Stimulated activated CD4-positive, alpha-beta T cell treated with anti-CD3 and anti-CD28 coated beads, Interleukin-1b, Interleukin-23, amount 100 ng/mL, for 24 hours (primary cell): ENCODE measurements around the gene PMS2.
"Not testable (repeated sequence)": the region's sequence is repeated elsewhere in the genome, so short reads cannot be mapped to it uniquely, and the experiment has no call there.

ENCODE experiments used
- DNase-seq, 4 experiments: peaks; one replicate each; pipeline ENCODE4 v3.0.0-alpha.2; 2020; ENCODE audit warnings: low read depth in 4 of 4, low spot score in 1 of 4

The PMS2 gene

DNA sequence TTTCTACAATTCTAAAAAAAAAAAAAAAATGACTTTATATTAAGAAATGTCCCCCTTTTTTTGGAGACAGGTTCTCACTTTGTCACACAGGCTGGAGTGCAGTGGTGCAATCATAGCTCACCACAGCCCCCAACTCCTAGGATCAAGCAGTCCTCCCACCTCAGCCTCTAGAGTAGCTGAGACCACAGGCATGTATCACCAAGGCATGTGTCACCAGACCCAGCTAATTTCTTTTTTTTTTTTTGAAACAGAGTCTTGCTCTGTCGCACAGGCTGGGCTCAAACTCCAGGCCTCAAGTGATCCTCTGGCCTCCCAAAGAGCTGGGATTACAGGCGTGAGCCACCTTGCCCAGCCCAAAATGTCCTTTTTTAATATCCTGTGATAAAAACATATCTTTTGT lies 84.7 kb downstream of the PMS2 start:
- DNase-seq: not testable (repeated sequence)
